Activated T-cell treated with anti-CD3 and anti-CD28 coated beads for 4 hours (primary cell): ENCODE results near the gene ASPG.

ENCODE experiments used
- DNase-seq: peaks from one replicate; pipeline ENCODE4 v3.0.0-alpha.2; 2020

Gene ASPG

GRCh38 chr14:104138718-104139459 is 53.4 kb downstream of the ASPG start:
- no peak for DNase-seq

- no peak for DNase-seq
Observed at GRCh38 chr14:104139460-104140212, 54.1 kb downstream of the ASPG start.

GRCh38 chr14:104140213-104140462 is 54.6 kb downstream of the ASPG start:
- no peak for DNase-seq

GRCh38 chr14:104140463-104141331 is 55.2 kb downstream of the ASPG start:
- no peak for DNase-seq

- DNase-seq, result no peak
Observed at GRCh38 chr14:104141621-104142091, 56.2 kb downstream of the ASPG start.

GRCh38 chr14:104142136-104142945 is 56.8 kb downstream of the ASPG start:
- no peak for DNase-seq

GRCh38 chr14:104142946-104143470 is 57.5 kb downstream of the ASPG start:
- no peak for DNase-seq

GRCh38 chr14:104143521-104144452 is 58.3 kb downstream of the ASPG start:
- DNase-seq, result no peak

GRCh38 chr14:104144453-104144790 is 58.9 kb downstream of the ASPG start:
- DNase-seq, result no peak

- DNase-seq, result no peak
Observed at GRCh38 chr14:104144911-104145825, 59.7 kb downstream of the ASPG start.

- DNase-seq, result no peak
Observed at GRCh38 chr14:104145826-104146601, 60.5 kb downstream of the ASPG start.

GRCh38 chr14:104146651-104147345 is 61.3 kb downstream of the ASPG start:
- no peak for DNase-seq

GRCh38 chr14:104147346-104148125 is 62.0 kb downstream of the ASPG start:
- no peak for DNase-seq

GRCh38 chr14:104148433-104149277 is 63.2 kb downstream of the ASPG start:
- no peak for DNase-seq

GRCh38 chr14:104149278-104149595 is 63.7 kb downstream of the ASPG start:
- no peak for DNase-seq

GRCh38 chr14:104149617-104150135 is 64.2 kb downstream of the ASPG start:
- DNase-seq, result no peak
